GM18505 (cell line): ENCODE results near the gene MRPL45.

Source experiments
- ATAC-seq: cut with Tn5 transposase; IDR thresholded peaks from one replicate; pipeline ENCODE4 v1.9.1; 2021; ENCODE audit not compliant: unreplicated experiment
- POLR2A ChIP-seq: IDR thresholded peaks from 4 replicates; pipeline ENCODE4 v1.6.1; 2011; ENCODE audit warnings: borderline replicate concordance; ENCODE audit not compliant: insufficient read depth, insufficient read length; ENCODE audit errors: extremely low read depth

MRPL45 gene

DNA sequence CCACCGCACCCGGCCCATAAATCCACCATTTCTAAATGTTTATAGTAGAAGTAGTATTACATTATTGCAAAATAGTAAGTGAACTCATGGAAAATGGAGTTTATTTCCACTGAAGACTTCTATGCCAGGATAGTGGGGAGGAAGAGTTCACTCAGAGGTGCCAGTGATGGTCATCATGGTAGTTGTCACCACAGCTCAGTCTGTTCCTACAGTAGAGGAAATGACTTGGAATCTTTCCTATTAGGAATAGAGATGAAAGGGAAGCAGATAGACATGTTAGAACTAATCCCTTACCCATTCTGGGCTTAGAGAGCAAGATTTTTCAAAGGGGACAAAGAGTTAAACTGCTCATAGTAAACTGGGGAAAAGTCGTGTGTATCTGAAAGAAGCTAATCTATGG, 20.1 kb downstream of the MRPL45 start:
- TF ChIP-seq POLR2A = no peak
- no peak for ATAC-seq

DNA sequence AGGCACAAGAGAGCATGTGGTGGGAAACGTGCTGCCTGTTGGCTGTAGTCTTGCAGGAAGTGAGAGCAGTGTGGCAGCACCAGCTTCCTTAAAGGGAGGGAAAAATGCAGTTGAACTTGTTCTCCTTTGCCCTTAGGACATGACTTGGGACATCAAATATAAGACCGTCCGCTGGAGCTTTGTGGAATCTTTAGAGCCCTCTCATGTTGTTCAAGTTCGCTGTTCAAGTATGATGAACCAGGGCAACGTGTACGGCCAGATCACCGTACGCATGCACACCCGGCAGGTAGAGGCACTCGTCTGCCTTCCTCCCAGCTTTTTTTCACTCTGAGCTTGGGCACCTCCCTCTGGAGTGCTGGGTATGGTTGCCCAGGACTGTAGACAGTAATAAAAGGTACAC, 23.5 kb downstream of the MRPL45 start:
- no peak for ATAC-seq
- TF ChIP-seq POLR2A = no peak

DNA sequence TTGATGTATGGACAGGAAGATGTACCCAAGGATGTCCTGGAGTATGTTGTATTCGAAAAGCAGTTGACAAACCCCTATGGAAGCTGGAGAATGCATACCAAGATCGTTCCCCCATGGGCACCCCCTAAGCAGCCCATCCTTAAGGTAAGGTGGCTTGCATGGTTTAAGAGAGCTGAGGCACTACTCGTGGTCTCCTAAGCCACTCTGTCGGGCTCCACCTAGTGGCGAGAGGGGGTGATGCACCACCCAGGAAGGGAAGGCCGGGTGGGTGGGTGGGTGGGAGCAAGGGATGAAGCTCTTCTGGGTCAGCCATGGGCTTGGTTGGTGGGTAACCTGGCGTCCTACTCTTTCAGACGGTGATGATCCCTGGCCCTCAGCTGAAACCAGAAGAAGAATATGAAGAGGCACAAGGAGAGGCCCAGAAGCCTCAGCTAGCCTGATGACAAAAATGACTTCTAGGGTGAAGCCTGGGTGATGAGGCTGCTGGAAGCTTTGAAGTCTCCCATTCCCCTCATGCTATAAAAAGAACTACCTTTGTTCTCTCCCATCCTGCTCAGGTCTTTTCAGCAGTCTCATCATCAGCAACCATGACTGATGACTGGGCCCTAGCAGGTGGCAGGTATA, 25.3 kb downstream of the MRPL45 start:
- no peak for ATAC-seq
- no peak for TF ChIP-seq POLR2A

DNA sequence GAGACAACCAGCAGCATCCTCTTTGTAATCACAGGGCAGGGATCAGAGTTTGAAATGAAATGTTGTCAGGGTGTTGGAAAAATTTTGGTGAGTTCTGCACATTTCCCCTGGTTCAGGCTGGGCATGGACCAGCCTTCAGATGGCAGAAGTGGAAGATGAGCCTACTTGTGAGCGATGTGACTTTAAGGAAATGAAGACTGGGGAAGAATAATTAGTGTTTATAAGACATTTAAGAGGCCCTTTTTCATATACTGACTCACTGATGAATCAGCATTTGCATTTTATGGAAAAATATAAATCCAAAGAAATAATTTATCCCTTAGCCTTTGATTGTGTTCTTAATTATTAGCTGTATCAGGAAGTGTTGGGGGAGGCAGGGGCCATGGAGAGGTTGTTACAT, 25.9 kb downstream of the MRPL45 start:
- ATAC-seq = no peak
- no peak for TF ChIP-seq POLR2A

DNA sequence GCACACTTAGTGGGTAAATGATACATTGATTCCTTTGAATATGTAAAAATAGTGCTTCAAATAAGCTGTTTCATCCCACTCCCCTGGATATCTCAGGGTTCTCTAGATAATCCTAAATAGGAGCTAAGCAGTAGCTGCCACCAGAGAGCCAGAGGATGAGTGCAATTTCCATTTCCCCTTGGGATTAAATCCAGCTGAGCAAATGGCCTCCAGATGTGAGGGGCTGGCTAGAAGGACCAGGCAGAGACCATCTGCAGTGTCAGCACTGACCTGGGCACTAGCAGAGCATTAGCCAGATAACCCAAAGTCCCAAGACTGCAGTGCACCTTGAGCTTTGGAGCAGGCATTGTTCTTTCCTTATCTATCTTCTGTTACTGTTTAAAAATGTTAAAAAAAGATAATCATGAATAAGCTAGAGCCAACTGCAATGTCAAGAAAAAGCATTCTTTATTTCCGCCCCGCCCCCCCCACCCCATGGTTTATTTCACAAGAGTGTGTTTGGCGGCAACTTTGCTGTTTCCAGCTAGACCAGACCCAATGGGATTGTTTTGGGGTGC, 27.3 kb downstream of the MRPL45 start:
- TF ChIP-seq POLR2A = no peak
- ATAC-seq = no peak

DNA sequence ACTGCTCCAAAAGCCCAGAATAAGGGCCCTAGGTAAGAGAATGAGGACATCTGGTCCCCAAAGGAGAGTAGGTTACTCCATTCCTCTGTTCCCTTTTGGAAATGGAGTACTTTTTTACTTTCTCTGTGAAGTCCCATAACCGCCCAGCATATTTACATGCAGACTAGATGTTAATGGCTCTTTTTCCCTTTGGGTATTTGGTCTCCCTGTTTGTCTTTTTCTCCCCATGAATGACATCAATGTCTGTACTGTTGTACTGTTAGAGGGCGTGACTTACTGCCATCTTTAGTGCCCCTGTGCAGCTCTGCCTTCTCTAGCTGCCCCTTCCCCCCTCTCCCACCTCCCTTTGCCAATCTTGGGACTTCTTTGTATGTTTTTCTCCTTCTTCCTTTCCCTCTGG, 27.8 kb downstream of the MRPL45 start:
- no peak for TF ChIP-seq POLR2A
- ATAC-seq = no peak

DNA sequence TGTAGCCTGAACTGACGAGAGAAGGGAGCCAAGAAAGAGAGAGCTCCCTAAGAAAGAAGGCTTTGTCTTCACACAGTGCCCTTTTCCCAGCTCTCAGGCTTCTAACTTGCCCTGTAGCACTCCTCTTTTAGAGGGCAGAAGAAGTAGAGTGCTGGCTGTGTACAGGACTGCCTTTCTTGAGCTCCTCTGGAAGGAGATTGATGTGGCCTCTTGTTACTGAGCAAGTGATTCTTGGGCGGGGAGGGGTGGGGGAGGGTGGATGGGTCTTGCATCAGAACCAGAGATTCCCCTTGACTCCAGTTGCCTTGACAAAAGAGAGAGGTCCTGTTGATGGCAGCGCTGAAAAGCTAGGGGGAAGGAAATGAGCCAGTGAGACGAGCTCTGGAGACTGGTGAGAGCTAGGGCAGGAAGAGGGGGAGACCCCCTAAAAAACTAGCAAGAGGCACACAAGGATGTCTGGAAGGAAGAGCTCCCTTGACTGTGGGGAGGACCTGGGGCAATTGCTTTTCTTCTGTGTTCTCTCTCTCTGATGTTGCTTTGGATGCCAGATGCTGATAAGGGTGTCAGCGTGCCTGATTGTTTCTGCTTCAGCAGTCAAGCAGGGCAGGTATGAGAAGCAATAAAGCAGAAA, 28.4 kb downstream of the MRPL45 start:
- ATAC-seq = no peak
- no peak for TF ChIP-seq POLR2A

DNA sequence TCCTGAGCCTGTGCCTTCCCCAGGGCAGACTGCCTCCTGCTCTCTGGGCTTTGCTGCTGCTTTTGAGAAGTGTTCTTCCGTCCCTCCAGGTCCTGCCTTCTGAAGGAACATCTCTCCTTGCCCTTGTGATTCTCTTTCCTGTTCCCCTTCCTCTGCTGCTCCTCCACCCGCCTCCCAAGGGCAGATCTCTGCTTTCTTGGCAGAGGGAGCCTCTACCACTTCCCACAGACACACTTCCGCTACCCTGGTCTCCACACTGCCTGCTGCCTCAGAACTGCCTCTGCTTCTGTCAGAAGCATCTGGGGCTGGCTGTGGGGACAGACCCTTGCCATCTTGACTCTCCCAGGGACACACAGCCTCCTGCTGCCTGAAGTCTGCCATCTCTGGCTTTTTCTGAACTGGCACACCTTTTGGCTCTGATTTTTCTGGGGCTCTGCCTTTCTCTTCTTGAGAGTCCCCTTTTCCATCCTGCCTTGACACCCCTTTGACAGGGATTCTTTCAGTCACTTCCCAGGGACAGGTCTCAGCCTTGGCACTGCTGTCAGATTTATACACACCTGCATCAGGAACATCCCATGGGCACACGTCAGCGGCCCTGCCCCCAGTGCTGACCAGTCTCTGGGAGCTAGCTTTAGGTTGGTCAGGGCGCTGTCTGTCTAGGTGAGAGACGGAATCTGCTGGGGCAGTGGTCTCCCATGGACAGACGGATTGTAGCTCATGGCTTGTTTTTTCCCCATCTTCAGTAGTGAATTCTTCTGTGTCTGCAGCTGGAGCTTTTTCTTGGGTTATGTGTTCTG, 30.2 kb downstream of the MRPL45 start:
- TF ChIP-seq POLR2A = no peak
- ATAC-seq = no peak

DNA sequence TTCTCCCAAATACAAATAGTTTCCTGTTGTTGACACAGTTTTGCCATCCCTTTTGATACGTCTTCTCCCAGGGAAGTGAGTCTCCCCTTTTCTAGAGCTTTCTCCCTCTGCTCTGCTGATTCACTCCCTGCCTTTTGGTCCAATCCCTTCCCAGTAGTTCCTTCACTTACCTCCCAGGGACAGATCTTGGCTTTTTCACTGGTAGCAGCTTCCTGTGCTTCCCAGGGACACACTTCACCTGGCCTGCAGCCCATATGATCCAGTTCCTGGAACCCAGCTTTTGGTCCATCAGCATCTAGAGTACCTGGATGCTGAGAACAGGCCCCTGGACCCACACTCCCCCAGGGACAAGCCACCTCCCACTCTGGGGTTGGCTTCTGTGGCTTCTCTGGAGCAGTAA, 31.0 kb downstream of the MRPL45 start:
- ATAC-seq = no peak
- TF ChIP-seq POLR2A = no peak

DNA sequence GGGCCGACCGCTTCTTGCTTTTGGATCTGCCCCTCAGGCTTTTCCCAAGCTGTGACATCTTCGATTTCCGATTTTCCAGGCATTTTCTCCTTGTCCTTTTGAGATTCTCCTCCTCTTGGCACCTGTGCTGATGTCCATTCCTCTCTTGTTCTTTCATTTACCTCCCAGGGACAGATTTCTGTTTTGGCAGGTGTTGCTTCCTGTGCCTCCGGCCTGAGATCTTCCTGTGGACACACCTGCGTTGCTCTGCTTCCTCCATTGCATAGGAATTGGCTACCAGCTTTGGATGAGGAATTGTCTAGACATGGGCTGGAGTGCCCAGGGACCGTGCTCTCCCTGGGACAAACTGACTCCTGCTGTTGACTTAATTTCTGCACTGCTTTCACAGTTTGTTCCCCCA, 31.7 kb downstream of the MRPL45 start:
- ATAC-seq = no peak
- TF ChIP-seq POLR2A = no peak

DNA sequence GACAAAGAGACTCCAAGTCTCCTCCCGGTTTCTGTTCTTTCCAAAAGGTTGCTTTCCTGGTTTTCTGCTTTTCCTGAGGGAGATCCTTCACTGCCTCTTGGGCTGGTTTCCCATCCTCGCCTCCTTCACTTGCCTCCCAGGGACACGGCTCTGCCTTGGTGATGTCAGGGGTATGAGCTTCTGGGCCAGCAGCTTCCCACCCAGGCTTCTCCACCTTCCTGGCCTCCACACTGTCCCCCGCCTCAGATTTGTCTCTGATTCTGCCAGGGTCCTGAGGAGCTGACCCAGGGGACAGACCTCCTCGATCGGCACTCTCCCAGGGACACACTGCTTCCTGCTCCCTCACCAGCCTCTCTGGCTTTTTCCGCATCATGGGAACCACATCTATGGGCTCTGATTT, 32.3 kb downstream of the MRPL45 start:
- no peak for TF ChIP-seq POLR2A
- ATAC-seq = no peak

DNA sequence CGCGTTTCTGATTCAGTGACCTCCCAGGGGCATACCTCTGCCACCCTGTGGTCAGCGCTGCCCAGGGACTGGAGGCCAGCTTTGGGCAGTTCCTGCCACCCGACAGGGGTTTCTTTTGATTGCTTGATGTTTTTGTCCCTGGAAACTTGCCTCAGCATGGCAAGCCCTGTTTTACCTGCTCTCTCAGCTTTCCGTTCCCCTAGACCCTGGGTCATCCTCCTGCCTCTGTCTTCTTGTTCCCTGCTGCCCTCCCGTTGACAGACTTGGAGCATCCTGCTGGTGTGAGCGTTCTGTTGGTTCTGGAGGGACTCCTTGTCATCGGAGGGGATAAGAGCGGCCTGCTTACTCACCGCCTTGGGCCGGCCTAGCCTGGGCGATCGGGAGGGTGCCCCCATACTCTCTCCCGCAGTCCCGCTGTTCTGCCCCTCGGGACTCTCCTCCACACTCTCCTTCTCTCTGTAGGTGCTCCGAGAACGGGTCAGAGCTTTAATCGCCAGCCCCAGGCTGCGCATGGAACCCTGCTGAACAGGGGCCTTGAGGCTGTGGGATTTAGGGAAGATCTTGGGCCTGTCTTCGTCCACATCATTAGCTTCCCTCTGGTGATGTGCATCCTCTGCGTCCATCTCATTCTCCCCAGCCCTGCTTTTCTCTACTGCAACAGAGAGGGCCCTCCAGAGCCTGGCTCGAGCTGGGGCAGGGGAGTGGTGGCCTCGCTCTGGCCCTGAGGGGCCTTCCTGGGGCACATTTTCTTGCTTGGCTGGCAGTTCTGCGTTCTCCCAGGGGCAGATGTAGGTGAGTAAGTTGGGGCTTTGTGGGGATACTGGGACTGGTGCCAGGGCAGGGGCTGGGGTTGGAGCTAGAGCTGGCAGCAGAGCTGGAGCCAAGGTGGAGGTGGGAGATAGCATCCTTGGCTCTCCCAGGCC, 33.1 kb downstream of the MRPL45 start:
- ATAC-seq = no peak

DNA sequence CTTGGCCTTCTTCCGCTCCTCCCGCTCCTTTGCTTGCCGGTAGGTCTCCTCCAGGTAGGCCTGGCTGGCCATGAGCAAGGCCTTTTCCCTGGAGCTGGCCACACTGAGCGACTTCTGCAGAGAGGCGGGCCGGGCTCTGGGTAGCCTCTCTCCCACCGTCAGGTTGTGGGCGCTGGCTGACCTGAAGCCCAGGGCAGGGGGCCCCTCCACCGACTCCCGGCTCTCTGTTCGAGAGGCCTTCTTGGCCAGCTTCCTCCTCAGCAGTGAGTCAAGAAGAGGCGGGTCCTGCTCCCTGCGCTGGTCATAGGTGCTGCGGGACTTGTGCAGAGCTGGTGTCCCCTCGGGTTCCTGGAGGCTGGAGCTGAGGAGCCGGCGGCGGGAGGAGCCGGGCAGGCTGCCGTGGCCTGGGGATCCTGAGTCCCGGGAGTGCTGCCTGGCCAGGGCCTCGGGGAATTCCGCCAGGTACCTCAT, 34.0 kb downstream of the MRPL45 start:
- no peak for ATAC-seq
- no peak for TF ChIP-seq POLR2A

More for the DNA sequence above, 33.1 kb downstream of the MRPL45 start:
- TF ChIP-seq POLR2A = no peak
